Measurements from ENCODE around the gene CCDC71.
A peak's percentile ranks its signal among the peaks of the same experiment; 100 is the strongest.

CCDC71 gene

DNA sequence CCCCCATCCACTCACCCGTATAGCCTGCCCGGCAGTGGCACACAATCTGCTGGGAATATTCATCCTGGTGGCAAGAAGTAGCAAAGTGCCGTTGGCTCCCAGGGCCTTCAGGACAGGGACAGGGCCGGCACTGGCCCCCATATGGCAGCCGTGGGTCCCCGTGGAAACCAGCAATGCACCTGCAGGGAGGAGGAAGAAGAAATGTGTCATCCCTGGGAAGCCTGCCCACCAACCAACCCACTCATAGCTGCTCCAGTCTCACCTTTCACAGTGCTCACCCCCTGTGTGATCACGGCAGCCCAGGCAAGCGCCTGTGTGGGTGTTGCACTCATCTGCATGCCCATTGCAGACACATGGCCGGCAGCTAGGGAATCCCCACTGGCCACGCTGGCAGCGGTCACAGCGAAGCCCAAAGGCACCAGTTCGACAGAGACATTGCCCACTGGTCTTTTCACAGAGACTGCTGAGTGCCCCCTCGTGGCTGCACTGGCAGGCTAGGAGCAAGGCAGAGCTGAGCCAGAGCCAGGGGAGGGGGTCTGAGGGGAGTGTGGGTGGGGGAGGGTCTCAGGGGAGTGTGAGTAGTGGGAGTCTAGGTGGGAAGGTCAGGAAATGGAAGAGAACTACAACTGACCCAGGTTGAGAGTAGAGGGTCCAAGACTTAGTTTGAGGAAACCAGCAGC lies 41.0 kb downstream of the CCDC71 start:
- DNase-seq: no peak

GRCh38 chr3:49124203-49124602 lies 41.9 kb downstream of the CCDC71 start:
- no peak for DNase-seq

- DNase-seq: no peak
These were observed 42.4 kb downstream of the CCDC71 start for GRCh38 chr3:49123687-49124086.

GRCh38 chr3:49122886-49123545 lies 43.1 kb downstream of the CCDC71 start:
- no peak for DNase-seq

DNA sequence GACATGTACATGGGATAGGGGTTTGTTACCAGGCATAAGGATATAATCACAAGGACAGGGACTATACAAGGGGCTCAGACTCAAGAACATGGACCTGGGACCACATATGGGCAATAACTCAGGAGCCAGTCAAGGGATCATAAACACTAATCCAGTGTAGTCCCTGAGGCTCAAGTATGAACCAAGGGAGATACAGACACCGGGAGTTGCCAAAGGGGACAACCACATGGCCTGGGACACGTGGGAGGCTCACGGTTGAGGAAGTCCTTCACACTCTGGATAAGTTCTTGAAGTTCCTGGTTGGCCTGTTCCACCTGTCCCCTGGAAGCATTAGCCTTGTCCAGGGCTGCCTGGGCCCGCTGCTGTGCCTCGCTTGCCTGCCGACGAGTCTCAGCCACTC lies 43.7 kb downstream of the CCDC71 start:
- no peak for DNase-seq

DNA sequence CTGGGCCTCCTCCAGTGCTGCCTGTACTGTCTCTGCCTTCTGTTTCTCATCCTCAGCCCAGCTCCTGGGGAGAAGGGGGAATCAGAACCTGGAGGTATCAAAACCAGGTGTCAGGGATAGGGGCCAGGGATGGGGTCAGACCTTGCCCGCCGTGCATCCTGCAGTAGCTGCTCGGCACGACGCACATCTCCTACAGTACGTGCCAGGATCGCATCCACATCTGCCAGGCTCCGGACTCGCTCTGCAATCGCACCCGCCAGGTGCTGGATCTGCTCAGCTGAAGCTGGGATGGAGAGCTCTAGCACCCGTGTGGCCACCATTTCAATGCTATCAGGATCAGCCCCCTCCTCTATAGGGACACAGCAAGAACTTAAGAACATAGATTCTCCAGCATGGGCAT lies 44.1 kb downstream of the CCDC71 start:
- DNase-seq: no peak

DNA sequence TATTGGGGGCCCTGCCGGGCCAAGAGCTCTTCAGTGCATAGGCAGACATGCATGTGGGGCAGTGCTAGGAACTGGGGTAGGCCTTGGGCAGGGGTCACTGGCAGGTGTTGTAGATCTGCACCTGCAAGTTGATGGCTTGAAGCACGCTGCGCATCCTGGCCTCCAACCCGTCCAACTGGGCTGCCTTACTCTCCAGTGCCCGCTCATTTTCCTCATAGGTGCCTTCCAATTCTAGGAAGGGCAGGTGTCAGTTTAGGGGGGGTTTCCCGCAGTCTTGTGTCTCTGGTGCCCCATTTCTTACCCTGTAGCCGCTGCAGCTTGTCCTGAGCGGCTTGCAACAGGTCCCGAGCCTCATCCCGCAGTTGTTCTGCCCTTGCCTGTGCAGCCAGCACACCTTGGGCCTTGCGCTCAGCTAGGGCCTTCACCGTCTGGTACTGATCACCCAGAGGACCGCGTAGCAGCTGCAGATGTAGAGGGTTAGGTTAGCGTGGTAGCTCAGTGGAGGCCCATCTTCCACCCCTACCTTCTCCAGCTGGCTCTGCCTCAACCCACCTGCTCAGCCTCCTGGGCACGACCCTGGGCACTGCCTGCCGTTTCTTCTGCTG lies 44.9 kb downstream of the CCDC71 start:
- DNase-seq: peak in 1 of 3 experiments; percentile 43

DNA sequence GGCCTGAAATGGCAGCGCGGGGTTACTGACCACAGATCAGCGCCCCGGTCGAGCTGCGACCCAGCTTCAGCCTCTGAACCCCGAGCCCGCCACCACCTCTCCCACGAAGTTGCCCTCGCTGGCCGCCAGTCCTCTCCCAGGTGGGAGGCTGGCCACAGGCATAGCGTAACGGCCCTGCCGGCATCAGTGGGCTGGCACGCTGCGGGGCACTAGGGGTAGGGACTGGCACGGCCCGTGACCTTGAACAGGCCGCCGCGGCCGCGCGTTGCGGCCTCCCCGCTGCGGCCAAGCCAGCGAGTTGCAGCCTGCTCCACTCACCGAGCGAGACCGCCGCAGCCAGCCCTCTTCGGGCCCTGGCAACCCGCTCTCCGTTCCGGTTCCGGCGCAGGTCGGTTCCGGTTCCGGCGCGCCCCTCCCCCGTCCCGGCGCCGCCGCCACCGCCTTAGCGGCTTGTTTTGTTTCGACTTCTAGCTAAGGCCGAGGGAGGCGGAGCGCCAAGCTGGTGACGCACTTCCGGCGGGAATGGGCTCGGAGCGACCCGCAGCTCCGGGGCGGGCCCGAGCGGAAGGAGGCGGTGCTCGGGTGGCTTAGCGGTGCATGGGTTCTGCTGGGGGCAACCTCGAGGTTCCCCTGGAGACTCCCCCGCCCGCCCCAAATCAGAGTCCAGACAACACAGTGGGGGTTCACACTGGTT lies 45.5 kb downstream of the CCDC71 start, which contains the start of gene USP19:
Gene USP19, minus strand, starts transcription at position 386 of the 694 bp plus-strand sequence. CDS start 1,678 bp downstream, outside the sequence.
- DNase-seq: peak; percentile 82 to 89 (median 84)

DNA sequence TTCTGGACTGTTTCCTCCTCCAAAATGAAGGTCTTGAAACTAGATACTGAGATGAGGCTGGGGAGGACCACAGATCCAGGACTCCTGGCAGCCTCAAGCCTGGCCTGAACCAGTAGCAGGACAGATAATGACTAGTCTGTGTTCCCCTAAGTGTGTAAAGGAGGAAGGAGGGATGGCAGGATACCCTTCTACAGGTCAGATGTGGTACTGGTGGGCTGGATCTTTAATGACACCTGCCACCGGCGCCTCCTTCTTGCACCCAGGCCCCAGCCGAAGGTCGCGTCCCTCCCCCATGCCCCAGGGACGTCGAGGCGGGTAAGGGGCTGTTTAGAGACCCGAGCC lies 46.1 kb downstream of the CCDC71 start:
- no peak for DNase-seq

- no peak for DNase-seq
These were observed 46.7 kb downstream of the CCDC71 start for GRCh38 chr3:49119439-49119838.

- no peak for DNase-seq
These were observed 47.1 kb downstream of the CCDC71 start for GRCh38 chr3:49119036-49119435.
